K562 (cell line): Measurements from ENCODE around the gene MCRS1. TPM values are rescaled to one million over a fixed set of nuclear protein-coding genes. Genes with fewer than 3 reads are reported as not detected.

ENCODE experiments used
- ATAC-seq: fragments of 200-7000 bp; cut with Tn5 transposase; 3 replicates; pipeline ENCODE4 v1.9.1; 2020; ENCODE audit warnings: moderate library complexity
- BruUV-seq: library from RNA; stranded (reverse); fragments of 400-500 nt; replicated peaks from 2 replicates; lab custom pipeline; 2021; lab: Mats Ljungman, UMichigan
- CTCF ChIA-PET: fragments of 300-600 bp; formaldehyde crosslinking; extraction: SDS; loops from one replicate; lab custom pipeline; 2021; ENCODE audit warnings: low intra/inter-chr PET ratio; lab: Yijun Ruan, JAX
- POLR2A ChIA-PET: fragments of 300-600, 350-650 bp; sonication (Branson Sonifier 250); formaldehyde crosslinking; extraction: SDS; loops from one replicate; lab custom pipeline; 2021; ENCODE audit warnings: antibody characterized with exemption, inconsistent platforms; lab: Yijun Ruan, JAX
- DNase-seq, 4 experiments: peaks; one replicate each; pipeline versions ENCODE4 v3.0.0 to v3.0.0-alpha.2; 2011 to 2018; ENCODE audit warnings: low spot score in 3 of 4, mixed read lengths in 3 of 4; ENCODE audit errors: extremely low read depth in 1 of 4
- FAIRE-seq: peaks from 2 replicates; lab custom pipeline; 2011; peaks lifted over from hg19 to GRCh38; lab: Jason Lieb, UNC
- H2AFZ ChIP-seq: 2 replicates; pipeline ENCODE4 v1.6.0; 2011; ENCODE audit warnings: low read depth, low read length, control low read depth, inconsistent platforms
- H3K27ac ChIP-seq: fragments of 200-600 bp; 3 replicates; pipeline ENCODE4 v1.8.0; 2011; ENCODE audit warnings: low read depth, mild to moderate bottlenecking, control low read depth, inconsistent platforms, low read length, moderate library complexity, mixed read lengths; ENCODE audit errors: extremely low read depth
- H3K27me3 ChIP-seq, 2 experiments: fragments of 300-600 bp in 1 of 2; 2 replicates in 1 of 2; 3 replicates in 1 of 2; pipeline versions ENCODE4 v1.6.0 to v1.8.0; 2011; ENCODE audit warnings: inconsistent platforms in 2 of 2, low read length in 2 of 2, mild to moderate bottlenecking in 1 of 2, mixed read lengths in 1 of 2, moderate library complexity in 1 of 2; ENCODE audit not compliant: control insufficient read depth in 2 of 2, insufficient read depth in 2 of 2
- H3K36me3 ChIP-seq: fragments of 300-600 bp; 3 replicates; pipeline ENCODE4 v1.8.0; 2011; ENCODE audit warnings: mild to moderate bottlenecking, low read length, inconsistent platforms; ENCODE audit not compliant: control insufficient read depth, insufficient read depth
- H3K4me1 ChIP-seq, 2 experiments: fragments of 200-600 bp in 1 of 2; replicated peaks in 1 of 2; 2 replicates in 1 of 2; 3 replicates in 1 of 2; pipeline versions ENCODE4 v1.5.1 to v1.8.0; 2011; ENCODE audit warnings: inconsistent platforms in 2 of 2, low read length in 2 of 2, mild to moderate bottlenecking in 1 of 2, mixed read lengths in 1 of 2, moderate library complexity in 1 of 2; ENCODE audit not compliant: control insufficient read depth in 2 of 2, insufficient read depth in 2 of 2
- H3K4me2 ChIP-seq: 2 replicates; pipeline ENCODE4 v1.6.1; 2011; ENCODE audit warnings: low read length, control low read depth, inconsistent platforms, mixed read lengths; ENCODE audit not compliant: insufficient read depth
- H3K4me3 ChIP-seq: fragments of 200-600 bp; sonication (generic), shearing (Covaris generic); 2 replicates; pipeline ENCODE4 v1.5.1; 2016; ENCODE audit warnings: control low read depth, inconsistent platforms
- H3K79me2 ChIP-seq: fragments of 200-600 bp; 3 replicates; pipeline ENCODE4 v1.8.0; 2011; ENCODE audit warnings: low read length, inconsistent platforms; ENCODE audit not compliant: control insufficient read depth, insufficient read depth
- H3K9ac ChIP-seq, 2 experiments: 2 replicates each; pipeline versions ENCODE4 v1.6.0 to v1.6.1; 2011; ENCODE audit warnings: low read depth in 2 of 2, low read length in 2 of 2, control low read depth in 1 of 2, inconsistent platforms in 1 of 2, mild to moderate bottlenecking in 1 of 2, mixed read lengths in 1 of 2; ENCODE audit not compliant: insufficient read depth in 1 of 2
- H3K9me1 ChIP-seq: one replicate; pipeline ENCODE4 v1.6.0; 2011; ENCODE audit warnings: inconsistent platforms, mild to moderate bottlenecking, low read length, moderate library complexity; ENCODE audit not compliant: control insufficient read depth, insufficient read depth
- H3K9me3 ChIP-seq: replicated peaks from 2 replicates; pipeline ENCODE4 v1.5.1; 2011; ENCODE audit warnings: low read depth, low read length, inconsistent platforms; ENCODE audit not compliant: control insufficient read depth, insufficient read depth
- H4K20me1 ChIP-seq: replicated peaks from 2 replicates; pipeline ENCODE4 v1.6.1; 2011; ENCODE audit warnings: low read length, inconsistent platforms, mixed read lengths; ENCODE audit not compliant: control insufficient read depth, insufficient read depth
- BRF1 ChIP-seq: IDR thresholded peaks from 3 replicates; pipeline ENCODE4 v1.6.1; 2011; ENCODE audit warnings: borderline replicate concordance, mild to moderate bottlenecking; ENCODE audit not compliant: insufficient read length; ENCODE audit errors: extremely low read depth
- CBX2 ChIP-seq: fragments of 200-600 bp; sonication (generic); IDR thresholded peaks from one replicate; pipeline ENCODE4 v1.6.1; 2012; ENCODE audit warnings: mild to moderate bottlenecking, low read length, inconsistent platforms; ENCODE audit not compliant: insufficient read depth, poor library complexity, severe bottlenecking
- DIDO1 ChIP-seq: fragments of 450-650 bp; IDR thresholded peaks from 2 replicates; pipeline ENCODE4 v1.6.1; 2016; ENCODE audit warnings: low read depth, missing biosample characterization, missing genetic modification characterization
- PHTF2 ChIP-seq: fragments of 250-450 bp; sonication (Bioruptor Pico); IDR thresholded peaks from 2 replicates; pipeline ENCODE4 v1.5.0; 2021; ENCODE audit warnings: mild to moderate bottlenecking
- SOX6 ChIP-seq: fragments of 450-650 bp; IDR thresholded peaks from 2 replicates; pipeline ENCODE4 v1.6.1; 2014; ENCODE audit warnings: mild to moderate bottlenecking
- ZFP30 ChIP-seq: fragments of 250-450 bp; sonication (Bioruptor Pico); IDR thresholded peaks from 2 replicates; pipeline ENCODE4 v1.8.0; 2022; ENCODE audit warnings: moderate library complexity, mild to moderate bottlenecking, inconsistent platforms, borderline replicate concordance
- ZNF785 ChIP-seq: fragments of 250-450 bp; sonication (Bioruptor Pico); IDR thresholded peaks from 2 replicates; pipeline ENCODE4 v1.4.0; 2020; ENCODE audit warnings: mild to moderate bottlenecking
- WGBS: fragments of 100-300 bp; shearing (Covaris generic); methylation state at CpG from one replicate; pipeline ENCODE4 v1.1.6; 2016; ENCODE audit warnings: low coverage, mixed read lengths; ENCODE audit not compliant: insufficient coverage; ENCODE audit errors: missing lambda C conversion rate; 5-methylcytosine and 5-hydroxymethylcytosine counted together
- in situ Hi-C: fragments of 300-500 bp; cut with MboI; formaldehyde crosslinking; loops from 4 replicates; pipeline ENCODE4 v1.15.0; 2018; ENCODE audit warnings: inconsistent platforms, mixed read lengths
- intact Hi-C: fragments of 100-400 bp; cut with micrococcal nuclease; formaldehyde crosslinking; loops from 2 replicates; pipeline ENCODE4 v1.14.2; 2022
- polyA plus RNA-seq, 8 experiments: library from polyadenylated mRNA; depleted of rRNA in 4 of 8; stranded (reverse) in 5 of 8; unstranded in 3 of 8; fragments of >200 nt; fragmentation: Nextera tagmentation in 2 of 8; fragmentation: Illumina TruSeq in 1 of 8; extraction: Ambion mirVana in 2 of 8; extraction: Trizol in 1 of 8; gene quantifications; 2 replicates each; pipeline versions ENCODE4 v1.2.1 to v1.2.3, GENCODE V29; 2011 to 2014; ENCODE audit warnings: inconsistent platforms in 1 of 8, missing spikeins in 1 of 8
- total RNA-seq, 7 experiments: library from RNA; depleted of rRNA in 6 of 7; stranded (reverse); fragments of >200 nt in 6 of 7; fragmentation: Illumina TruSeq in 2 of 7; extraction: Trizol in 2 of 7; gene quantifications; 2 replicates each; pipeline versions ENCODE4 v1.2.1 to v1.2.3, GENCODE V29; 2011 to 2021; ENCODE audit warnings: low replicate concordance in 1 of 7
- TF ChIP-seq, protein P1 (sequence below), 2 experiments: fragments of 450-650 bp in 1 of 2; sonication (generic) in 1 of 2; formaldehyde crosslinking in 1 of 2; IDR thresholded peaks; 2 replicates each; pipeline versions ENCODE4 v1.7.1 to v1.9.0; 2016 to 2022; ENCODE audit warnings: inconsistent platforms in 1 of 2, mild to moderate bottlenecking in 1 of 2, missing genetic modification reagents in 1 of 2

MCRS1 gene
- total and polyA plus RNA-seq, 9 of the 15 experiments (the other 6 are each of a cell fraction or from before 2014, with no cell fraction given): 50.0 to 100 (median 73.2) TPM

DNA sequence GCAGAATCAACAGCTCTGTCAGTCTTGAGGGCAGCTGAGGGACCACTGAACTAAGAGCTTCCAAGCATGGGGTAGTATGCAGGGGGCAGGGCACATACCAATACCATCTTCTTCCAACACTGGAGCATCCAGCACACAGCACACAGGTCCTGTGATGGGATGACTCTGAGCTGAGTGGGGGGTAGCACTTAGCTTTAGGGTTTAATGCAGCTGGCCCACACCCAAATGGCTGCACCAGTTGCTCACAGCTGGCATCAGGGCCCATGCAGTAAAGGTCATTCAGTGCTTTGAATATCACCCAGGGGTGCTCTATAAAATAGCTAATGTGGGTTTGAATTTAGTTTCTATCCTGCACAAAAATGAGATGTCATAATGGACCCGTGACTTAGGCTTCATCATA, 35.8 kb upstream of the MCRS1 start:
- Histone ChIP-seq H3K27me3 (no peaks in the 10 kb centered on the region; a peak in 1 of 5 replicates), H2AFZ (no peak overlapping the region), H3K79me2 (no peaks in the 10 kb centered on the region)
- TF ChIP-seq ZNF785 (CRISPR knock-in tag): no peak
- no peak for TF ChIP-seq DIDO1 (tag)
- no peak for TF ChIP-seq ZFP30 (CRISPR knock-in tag)
- TF ChIP-seq CBX2: no peak
- TF ChIP-seq, protein P1, sequence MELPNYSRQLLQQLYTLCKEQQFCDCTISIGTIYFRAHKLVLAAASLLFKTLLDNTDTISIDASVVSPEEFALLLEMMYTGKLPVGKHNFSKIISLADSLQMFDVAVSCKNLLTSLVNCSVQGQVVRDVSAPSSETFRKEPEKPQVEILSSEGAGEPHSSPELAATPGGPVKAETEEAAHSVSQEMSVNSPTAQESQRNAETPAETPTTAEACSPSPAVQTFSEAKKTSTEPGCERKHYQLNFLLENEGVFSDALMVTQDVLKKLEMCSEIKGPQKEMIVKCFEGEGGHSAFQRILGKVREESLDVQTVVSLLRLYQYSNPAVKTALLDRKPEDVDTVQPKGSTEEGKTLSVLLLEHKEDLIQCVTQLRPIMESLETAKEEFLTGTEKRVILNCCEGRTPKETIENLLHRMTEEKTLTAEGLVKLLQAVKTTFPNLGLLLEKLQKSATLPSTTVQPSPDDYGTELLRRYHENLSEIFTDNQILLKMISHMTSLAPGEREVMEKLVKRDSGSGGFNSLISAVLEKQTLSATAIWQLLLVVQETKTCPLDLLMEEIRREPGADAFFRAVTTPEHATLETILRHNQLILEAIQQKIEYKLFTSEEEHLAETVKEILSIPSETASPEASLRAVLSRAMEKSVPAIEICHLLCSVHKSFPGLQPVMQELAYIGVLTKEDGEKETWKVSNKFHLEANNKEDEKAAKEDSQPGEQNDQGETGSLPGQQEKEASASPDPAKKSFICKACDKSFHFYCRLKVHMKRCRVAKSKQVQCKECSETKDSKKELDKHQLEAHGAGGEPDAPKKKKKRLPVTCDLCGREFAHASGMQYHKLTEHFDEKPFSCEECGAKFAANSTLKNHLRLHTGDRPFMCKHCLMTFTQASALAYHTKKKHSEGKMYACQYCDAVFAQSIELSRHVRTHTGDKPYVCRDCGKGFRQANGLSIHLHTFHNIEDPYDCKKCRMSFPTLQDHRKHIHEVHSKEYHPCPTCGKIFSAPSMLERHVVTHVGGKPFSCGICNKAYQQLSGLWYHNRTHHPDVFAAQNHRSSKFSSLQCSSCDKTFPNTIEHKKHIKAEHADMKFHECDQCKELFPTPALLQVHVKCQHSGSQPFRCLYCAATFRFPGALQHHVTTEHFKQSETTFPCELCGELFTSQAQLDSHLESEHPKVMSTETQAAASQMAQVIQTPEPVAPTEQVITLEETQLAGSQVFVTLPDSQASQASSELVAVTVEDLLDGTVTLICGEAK (IDR thresholded peaks at IDR 0.05): no peak
- TF ChIP-seq, protein P1 (CRISPR knock-in tag; IDR thresholded peaks at IDR 0.05): no peak
- TF ChIP-seq PHTF2 (CRISPR knock-in tag): no peak
- no peak for TF ChIP-seq SOX6
- no peak for TF ChIP-seq BRF1
- TF ChIP-seq, all 486 proteins: peak for 0
- Histone ChIP-seq H3K4me1 (no peaks in the 10 kb centered on the region), H4K20me1 (peaks cover 8% of the 10 kb centered on the region; the same call in 1 of the 2 replicates), H3K9me3 (no peaks in the 10 kb centered on the region), H3K9ac (no peak overlapping the region), H3K4me2 (no peak overlapping the region), H3K36me3 (no peaks in the 10 kb centered on the region), H3K4me3 (no peak overlapping the region), H3K27ac (no peak overlapping the region), H3K9me1 (no peaks in the 10 kb centered on the region)
- ATAC-seq (no peak), DNase-seq (no peak), FAIRE-seq (no peak)
- intact Hi-C loops: no loop called here
- in situ Hi-C loops: no loop called here
- BruUV-seq: no TSS peak
- POLR2A ChIA-PET: interaction anchor here (0.8 to 1.1 kb wide), 4 partner anchors 16 to 337 kb away, joined by 3 to 4 read pairs (median 3); no protein-coding TSS in a partner anchor
- WGBS: 35% methylated on average over 1 of the region's 1 CpG
- CTCF ChIA-PET: no interaction called here
